GM10847 (cell line): ENCODE measurements around the gene SNRNP27.

Experiments
- POLR2A ChIP-seq: IDR thresholded peaks from 2 replicates; pipeline ENCODE4 v1.6.1; 2011; ENCODE audit not compliant: insufficient read length; ENCODE audit errors: extremely low read depth

Gene SNRNP27

GRCh38 chr2:69911985-69912563 is 18.3 kb downstream of the SNRNP27 start:
- no peak for TF ChIP-seq POLR2A

- TF ChIP-seq POLR2A, result peak; percentile 64
Measured at GRCh38 chr2:69914164-69914949, 20.6 kb downstream of the SNRNP27 start.

- peak; percentile 73 for TF ChIP-seq POLR2A
Measured at GRCh38 chr2:69914950-69915945, 21.5 kb downstream of the SNRNP27 start, which contains the start of gene MXD1. TSS of gene MXD1 (plus strand) at chr2:69915109. CDS start at chr2:69915331, 222 bp downstream.

GRCh38 chr2:69916106-69916505 is 22.4 kb downstream of the SNRNP27 start:
- TF ChIP-seq POLR2A, result no peak

GRCh38 chr2:69917852-69918251 is 24.1 kb downstream of the SNRNP27 start:
- TF ChIP-seq POLR2A, result no peak

- no peak for TF ChIP-seq POLR2A
Measured at GRCh38 chr2:69918401-69918800, 24.6 kb downstream of the SNRNP27 start.

- TF ChIP-seq POLR2A, result no peak
Measured at GRCh38 chr2:69923116-69923515, 29.4 kb downstream of the SNRNP27 start.

GRCh38 chr2:69926849-69927515 is 33.2 kb downstream of the SNRNP27 start:
- no peak for TF ChIP-seq POLR2A

GRCh38 chr2:69931832-69932595 is 38.3 kb downstream of the SNRNP27 start:
- TF ChIP-seq POLR2A, result no peak

- no peak for TF ChIP-seq POLR2A
Measured at GRCh38 chr2:69932596-69932922, 38.8 kb downstream of the SNRNP27 start.

- TF ChIP-seq POLR2A, result no peak
Measured at GRCh38 chr2:69933254-69933828, 39.6 kb downstream of the SNRNP27 start.

- TF ChIP-seq POLR2A, result no peak
Measured at GRCh38 chr2:69933839-69934613, 40.3 kb downstream of the SNRNP27 start.

GRCh38 chr2:69934614-69934908 is 40.8 kb downstream of the SNRNP27 start:
- TF ChIP-seq POLR2A, result no peak
